Hematopoietic multipotent progenitor cell treated with erythropoietin and hydrocortisone succinate and interleukin-3 and kit ligand, for 4 days (in vitro differentiated cells): Measurements from ENCODE around the gene SDHAF2.
"Not testable (repeated sequence)": the region's sequence is repeated elsewhere in the genome, so short reads cannot be mapped to it uniquely, and the experiment has no call there.

Experiments
- DNase-seq: peaks from one replicate; pipeline ENCODE4 v3.0.0-alpha.2; 2015

The SDHAF2 gene

DNA sequence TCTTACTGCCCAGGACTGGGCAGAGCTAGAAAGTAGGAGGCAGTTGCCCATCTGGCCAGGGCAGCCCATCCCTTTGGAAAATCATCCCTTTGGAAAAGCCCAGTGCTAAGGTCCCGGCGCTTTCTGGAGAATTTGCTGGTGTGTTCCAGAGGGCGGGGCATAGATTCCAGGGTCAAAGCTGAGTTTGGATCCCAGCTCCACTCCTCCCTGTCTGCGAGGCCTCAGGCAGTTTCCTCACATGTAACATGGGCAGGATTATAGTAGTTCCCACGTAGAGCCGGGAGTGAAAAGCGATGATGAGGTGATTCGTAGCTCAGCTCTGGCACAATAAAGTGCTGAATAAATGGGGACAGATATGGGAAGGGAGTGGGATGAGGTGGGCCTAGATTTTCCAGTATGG, 47.2 kb downstream of the SDHAF2 start:
- DNase-seq, result no peak

GRCh38 chr11:61477727-61478148, 47.8 kb downstream of the SDHAF2 start:
- peak; percentile 63 for DNase-seq

DNA sequence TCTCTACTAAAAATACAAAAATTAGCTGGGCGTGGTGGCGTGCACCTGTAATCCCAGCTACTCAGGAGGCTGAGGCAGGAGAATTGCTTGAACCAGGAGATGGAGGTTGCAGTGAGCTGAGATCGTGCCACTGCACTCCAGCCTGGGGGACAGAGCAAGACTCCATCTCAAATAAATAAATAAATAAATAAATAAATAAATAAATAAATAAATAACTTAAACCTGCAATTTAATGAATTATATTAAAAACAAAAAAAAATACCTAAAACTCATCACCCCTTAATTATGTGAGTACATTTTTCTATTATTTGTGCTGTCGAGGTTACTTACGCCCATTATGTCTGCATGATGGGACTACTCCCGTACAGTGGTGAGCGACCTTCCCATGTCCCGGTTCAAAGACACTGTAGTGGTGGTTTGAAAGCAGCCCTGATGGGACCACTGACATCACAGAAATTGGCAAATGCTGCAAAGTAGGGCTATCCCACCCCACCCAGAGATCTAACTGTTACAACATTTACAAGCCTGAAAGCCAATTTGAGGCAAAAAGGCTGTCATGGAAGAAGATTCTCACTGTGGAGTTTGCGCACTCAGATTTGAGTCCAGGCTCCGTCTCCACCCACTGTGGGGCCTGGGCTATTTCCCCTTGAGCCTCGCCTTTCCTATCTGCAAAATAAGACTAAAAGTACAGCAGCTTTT, 49.6 kb downstream of the SDHAF2 start:
- DNase-seq, result not testable (repeated sequence)

DNA sequence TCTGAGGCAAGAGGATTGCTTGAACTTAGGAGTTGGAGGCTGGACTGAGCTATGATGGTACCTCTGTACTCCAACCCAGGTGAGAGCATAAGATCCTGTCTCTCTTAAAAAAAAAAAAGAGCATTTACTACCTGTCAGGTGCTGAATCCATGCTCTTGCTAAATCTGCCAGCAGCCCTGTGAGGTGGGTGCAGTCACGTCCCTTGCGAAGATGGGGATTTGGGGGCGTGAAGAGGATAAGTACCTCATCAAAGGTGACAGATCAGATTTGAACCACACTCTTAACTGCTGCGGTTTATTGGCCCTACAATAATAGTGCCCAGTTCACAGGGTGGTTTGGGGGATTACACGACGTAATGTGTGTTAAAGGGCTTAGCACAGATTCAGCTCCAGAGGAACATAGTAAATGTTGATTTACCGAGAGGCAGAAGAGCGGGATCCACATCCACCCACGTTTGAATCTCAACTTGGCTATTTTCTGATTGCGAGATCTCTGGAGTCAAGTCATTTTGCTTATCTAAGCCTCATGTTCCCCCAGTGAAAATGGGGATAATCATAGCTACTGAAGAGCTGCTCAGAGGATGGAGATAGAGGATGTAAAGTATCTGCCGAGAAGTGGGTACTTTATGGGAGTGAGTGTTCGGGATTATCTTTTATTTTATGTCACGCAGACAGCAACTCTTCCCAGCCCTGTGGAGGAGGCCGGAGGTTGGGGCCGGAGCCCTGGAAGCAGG, 50.5 kb downstream of the SDHAF2 start:
- DNase-seq, result no peak

DNA sequence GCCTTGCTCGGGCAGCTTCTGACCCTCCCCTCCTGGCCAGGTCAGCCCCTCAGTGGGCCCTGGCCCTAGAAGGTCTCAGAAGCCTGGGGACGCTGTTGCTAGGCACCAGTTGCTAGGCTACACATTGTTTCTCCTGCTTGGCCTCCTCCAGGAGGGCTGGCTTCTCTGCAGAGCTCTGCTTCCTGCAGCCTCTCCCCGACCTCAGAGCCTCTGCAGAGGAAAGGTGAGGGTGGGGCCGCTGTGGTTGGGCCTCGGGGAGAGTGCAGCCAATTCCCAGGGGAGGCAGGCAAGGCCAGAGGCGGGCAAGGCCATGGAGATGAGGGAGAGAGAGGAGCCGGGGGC, 51.0 kb downstream of the SDHAF2 start:
- peak; percentile 26 for DNase-seq

- no peak for DNase-seq
Measured at GRCh38 chr11:61481806-61482205, 51.9 kb downstream of the SDHAF2 start.

- peak; percentile 55 for DNase-seq
Measured at GRCh38 chr11:61482513-61482912, 52.6 kb downstream of the SDHAF2 start.

DNA sequence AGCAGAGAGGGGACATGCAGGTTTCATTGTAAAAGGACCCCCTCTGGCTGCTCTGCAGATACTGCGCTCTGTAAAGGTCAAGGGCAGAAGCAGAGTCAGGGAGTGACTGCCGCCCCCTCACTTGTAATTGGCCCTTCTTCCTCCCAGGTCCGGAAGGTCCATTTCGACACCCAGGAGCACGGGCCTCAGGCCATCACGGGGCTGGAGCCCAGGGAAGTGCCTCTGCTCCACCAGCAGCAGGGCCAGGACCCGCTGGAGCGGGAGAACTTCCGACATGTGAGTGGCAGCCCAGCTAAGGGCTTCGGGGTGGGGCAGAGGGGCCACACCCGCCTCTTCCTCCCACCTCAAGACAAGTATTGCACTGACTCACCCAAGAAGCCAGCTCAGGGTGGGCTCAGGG, 54.6 kb downstream of the SDHAF2 start:
- DNase-seq, result no peak

GRCh38 chr11:61485080-61485479, 55.2 kb downstream of the SDHAF2 start:
- DNase-seq, result no peak

DNA sequence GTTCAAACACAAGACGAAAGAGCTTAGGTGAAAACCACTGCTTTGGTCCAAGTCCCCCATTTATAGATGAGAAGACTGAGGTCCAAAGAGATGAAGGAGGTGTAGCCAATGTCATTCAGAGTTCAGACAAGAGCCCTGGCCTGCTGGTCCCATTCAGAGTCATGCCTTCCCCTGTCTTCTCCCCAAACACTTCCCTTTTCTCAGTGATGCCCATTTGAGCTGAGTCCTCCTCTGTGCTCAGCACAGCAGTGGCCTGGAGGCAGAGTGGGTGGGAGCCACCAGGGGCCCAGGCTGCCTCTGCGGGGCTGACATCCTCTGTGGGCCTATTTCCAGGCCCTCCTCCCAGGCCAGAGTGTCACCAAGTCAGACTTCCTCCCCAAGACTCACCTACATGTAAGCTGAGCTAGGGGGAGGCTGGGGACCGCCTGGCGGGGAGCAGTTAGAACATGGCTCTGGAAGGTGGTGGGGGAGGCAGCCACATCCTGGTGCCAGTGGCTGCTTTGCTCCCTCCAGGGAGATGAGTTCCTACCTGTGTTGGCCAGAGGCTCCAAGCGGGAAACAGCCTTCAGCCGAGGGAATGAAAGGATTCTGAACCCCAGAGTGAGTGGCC, 56.2 kb downstream of the SDHAF2 start:
- peak; percentile 21 for DNase-seq

DNA sequence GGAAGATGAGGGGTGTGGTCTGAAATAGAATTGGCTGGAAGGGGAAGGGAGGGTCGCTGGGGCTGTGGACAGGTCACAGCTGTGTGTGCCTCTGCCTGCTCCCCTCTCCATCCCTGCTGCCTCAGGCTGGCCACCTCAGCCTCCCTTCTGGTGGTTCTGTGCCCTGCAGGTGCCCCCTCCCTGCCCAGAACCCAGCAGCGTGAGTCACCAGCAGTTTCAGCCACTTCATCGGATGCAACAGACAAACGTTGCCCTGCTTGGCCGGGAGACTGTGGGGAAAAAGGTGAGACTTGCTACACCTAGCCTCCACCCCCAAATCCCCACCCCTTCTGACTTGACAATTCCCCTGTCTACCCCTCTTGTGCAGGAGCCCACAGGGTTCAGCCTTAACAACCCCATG, 56.9 kb downstream of the SDHAF2 start:
- no peak for DNase-seq

- DNase-seq, result no peak
Measured at GRCh38 chr11:61487342-61488025, 57.6 kb downstream of the SDHAF2 start.

- no peak for DNase-seq
Measured at GRCh38 chr11:61488651-61489291, 58.8 kb downstream of the SDHAF2 start.

DNA sequence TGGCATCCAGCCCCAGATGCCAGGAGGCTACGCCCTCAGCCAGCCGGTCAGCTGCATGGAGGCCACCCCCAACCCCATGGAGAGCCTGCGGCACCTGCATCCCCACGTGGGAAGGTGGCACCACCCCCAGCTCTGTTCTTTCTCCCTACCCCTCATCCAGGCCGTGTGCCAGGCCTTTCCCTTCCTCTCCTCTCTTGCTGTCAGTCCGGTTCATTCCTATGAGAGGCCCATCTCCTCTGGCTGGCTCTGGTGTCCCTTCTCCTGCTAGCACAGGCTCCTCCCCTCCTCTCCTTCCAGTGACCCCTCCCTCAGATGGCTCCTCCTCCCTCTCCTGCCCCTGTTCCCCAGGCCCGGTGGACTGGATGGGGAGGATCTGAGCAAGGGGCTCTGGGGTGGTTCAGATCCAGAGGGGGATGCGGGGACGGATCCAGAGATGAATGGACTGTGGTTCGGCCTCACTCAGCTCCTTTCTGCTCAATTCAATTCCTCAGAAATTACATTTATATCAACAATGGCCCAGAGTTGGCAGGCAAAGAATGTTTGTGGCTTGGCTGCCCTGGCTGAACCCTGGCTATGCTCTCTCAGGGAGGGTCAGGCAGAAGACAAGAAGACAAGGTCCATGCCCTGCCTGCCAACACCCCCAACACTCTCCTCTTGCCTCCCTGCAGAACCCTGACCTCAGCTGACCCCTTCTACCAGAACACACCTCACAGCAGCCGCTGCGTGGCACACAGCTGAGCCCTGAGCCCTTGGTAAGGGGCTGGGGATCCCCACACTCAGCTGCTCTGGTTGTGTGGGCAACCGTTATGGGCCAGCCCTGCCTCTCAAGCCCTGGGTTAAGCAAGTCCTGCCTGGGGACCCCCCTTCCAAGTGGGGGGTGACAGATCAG, 60.2 kb downstream of the SDHAF2 start:
- DNase-seq, result no peak

DNA sequence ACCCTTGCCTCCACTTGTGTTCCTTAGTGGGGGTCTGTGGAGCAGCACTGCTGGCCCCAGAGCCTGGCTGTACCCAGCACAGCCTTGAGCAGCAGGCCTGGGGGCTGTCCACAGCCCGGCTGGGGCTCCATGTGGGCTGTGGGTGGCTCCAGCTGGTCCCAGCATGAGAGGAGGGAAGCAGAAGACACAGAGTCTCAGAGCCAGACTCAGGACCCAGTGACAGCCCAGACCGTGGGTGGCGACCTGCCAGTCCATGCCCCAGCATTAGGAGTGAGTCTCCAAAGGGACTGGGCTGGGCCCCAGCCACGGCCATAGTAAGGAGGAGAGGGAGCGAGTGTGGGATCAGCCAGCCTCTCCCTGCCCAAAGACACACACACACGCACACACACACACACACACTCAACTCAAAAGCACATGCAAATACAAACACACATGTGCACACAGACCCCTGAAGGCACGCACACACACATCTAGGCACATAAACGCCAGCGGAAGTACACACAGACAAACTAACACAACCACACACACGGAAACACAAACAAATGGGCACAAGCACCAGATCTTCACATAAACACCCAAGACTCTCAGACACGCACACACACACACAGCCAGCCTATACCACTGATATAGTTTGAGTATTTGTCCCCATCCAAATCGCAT, 61.9 kb downstream of the SDHAF2 start:
- no peak for DNase-seq

DNA sequence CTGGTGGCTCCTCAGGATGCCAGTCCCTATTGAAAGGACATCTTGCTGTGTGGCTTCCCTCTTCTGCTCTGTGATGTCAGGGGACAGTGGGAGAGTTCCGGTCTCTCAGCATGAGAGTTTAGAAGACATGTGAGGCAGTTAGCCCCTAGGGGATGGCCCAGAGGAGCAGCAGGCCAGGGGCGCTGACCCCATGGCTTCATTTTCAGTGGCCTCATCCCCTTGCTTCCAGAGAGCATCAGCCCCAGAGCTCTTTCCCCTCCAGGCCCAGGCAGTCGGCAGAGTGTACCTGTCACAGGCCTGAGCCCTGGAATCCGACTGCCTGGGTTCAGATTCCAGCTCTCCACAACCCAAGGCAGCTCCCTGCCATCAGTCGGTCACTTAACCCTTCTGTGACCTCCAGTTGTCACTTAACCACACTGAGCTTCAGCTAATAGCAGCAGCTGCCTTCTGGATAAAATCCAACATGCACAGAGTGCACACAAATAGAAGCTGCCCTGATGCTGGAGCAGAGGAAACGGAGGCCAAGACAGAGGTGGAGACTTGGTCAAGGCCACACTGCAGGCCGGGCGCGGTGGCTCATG, 64.5 kb downstream of the SDHAF2 start:
- DNase-seq, result no peak

DNA sequence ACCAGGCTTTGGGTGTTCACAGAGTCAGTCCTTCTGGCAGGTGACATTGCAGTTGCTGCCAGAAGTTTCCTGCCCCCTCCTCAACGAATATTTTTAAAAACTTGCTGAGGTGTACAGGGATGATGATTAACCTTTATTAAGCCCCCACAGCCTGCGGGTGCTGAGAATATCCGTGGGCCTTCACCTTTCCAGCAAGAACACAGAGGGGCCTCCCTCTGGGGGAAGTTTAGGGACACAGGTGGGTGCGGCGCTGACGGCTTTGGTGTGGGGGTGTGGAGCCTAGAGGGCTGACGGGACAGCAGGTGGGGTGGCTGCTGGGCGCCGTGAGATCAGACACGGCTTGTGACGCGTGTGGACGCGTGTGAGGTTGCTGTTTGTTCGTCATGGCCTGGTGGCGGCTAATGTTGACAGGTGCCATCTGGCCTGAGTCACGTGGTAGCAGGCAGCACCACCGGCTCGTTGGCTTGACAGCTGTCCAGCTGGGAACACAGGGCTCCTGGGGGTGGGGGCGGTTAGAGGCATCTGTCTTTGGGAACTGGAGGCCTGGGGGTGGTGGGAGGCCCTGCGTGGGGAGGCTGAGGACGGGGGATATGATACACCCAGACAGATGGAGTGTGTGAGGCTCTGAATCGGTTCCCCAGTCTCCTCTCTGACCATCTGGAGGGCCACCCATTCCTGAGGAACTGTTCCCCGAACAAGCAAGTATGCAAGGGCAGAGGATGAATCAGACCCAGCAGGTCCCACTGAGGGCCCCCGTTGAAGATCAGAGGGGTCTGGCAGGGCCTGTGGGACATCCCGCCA, 66.1 kb downstream of the SDHAF2 start:
- no peak for DNase-seq
